ENCODE measurements around the gene RIC8A.

DNA sequence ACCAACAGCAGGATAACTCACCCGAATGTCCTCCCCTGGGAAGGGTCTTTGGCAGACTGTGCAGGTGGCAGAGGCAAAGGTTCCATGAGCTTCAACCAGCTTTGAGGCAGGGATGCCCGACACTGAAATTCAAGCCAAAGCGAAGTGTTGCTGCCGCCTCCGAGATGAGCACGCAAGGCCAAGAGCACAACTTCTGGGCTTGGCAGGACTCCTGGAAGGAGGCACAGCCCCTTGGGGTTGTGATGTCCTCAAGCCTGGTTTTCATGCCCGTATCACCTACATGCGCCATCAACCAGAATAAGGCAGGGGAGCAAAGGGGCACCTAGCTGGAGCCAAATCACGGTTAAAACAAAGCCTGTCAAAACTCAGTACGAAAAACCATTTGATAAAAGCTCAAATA is 22.9 kb downstream of the RIC8A start:
- TF ChIP-seq CTCF (IDR thresholded peaks at IDR 0.05) (no peak), POLR2A (IDR thresholded peaks at IDR 0.05) (no peak)
